Central memory CD8-positive, alpha-beta T cell (primary cell): ENCODE results near the gene CSTA.

ENCODE experiments used
- ATAC-seq: fragments of 150-1000 bp; cut with Tn5 transposase; replicated peaks from 2 replicates; pipeline ENCODE4 v1.10.0; 2022; ENCODE audit warnings: mild to moderate bottlenecking, moderate FRiP score, moderate number of reproducible peaks; ENCODE audit not compliant: poor library complexity, severe bottlenecking; ENCODE audit errors: extremely low read depth
- DNase-seq, 2 donors: peaks; one replicate each; pipeline ENCODE4 v3.0.0; 2021; ENCODE audit warnings: low spot score in 2 of 2
- H3K27ac Mint-ChIP-seq: one replicate; pipeline ENCODE4 v1.8.0; 2022; ENCODE audit warnings: low read depth, mild to moderate bottlenecking, moderate library complexity, mixed read lengths
- H3K27me3 Mint-ChIP-seq: one replicate; pipeline ENCODE4 v1.8.0; 2022; ENCODE audit warnings: mixed read lengths
- H3K36me3 Mint-ChIP-seq: one replicate; pipeline ENCODE4 v1.8.0; 2022; ENCODE audit warnings: mild to moderate bottlenecking, moderate library complexity, mixed read lengths; ENCODE audit not compliant: insufficient read depth
- H3K4me1 Mint-ChIP-seq: one replicate; pipeline ENCODE4 v1.8.0; 2022; ENCODE audit warnings: mixed read lengths
- H3K4me3 Mint-ChIP-seq: one replicate; pipeline ENCODE4 v1.8.0; 2022; ENCODE audit warnings: mild to moderate bottlenecking, moderate library complexity, mixed read lengths
- H3K9me3 Mint-ChIP-seq: one replicate; pipeline ENCODE4 v1.8.0; 2022; ENCODE audit warnings: mixed read lengths

Gene CSTA

DNA sequence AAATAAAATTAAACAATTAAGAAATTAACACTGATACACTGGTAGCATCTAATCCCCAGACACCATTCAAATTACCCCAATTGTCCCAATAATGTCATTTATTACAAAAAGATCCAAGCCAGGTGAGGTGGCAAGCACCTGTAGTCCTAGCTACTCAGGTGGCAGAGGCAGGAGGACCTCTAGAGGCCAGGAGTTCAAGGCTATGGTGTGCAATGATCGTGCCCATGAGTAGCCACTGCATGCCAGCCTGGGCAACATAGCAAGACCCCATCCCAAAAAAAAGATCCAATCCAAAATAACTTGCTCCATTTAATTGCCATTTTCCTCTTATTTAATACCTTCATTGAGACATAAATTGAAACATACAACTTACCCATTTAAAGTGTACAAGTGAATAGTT is 17.8 kb downstream of the CSTA start:
- Mint-ChIP-seq H3K27me3 (peaks cover 16% of the 10 kb centered on the region), H3K9me3 (peaks cover 4% of the 10 kb centered on the region), H3K4me3 (no peak overlapping the region), H3K36me3 (no peaks in the 10 kb centered on the region), H3K27ac (no peak overlapping the region), H3K4me1 (no peaks in the 10 kb centered on the region)
- ATAC-seq (no peak), DNase-seq (no peak)

DNA sequence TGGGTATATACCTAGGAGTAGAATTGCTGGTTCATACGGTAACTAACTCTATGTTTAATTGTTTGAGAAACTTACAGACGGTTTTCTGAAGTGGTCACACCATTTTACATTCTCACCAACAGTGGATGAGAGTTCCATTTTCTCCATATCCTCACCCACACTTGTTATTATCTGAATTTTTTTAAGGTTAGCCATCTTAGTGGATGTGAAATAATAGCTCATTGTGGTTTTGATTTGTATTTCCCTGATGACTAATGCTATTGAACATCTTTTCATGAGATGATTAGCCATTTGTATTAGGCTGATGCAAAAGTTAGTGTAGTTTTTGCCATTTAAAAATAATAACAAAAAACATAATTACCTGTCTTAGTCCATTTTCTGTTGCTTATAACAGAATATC is 18.6 kb downstream of the CSTA start:
- ATAC-seq (no peak), DNase-seq (no peak)
- Mint-ChIP-seq H3K36me3 (no peaks in the 10 kb centered on the region), H3K27me3 (peaks cover 22% of the 10 kb centered on the region), H3K4me3 (no peak overlapping the region), H3K9me3 (peaks cover 4% of the 10 kb centered on the region), H3K27ac (no peak overlapping the region), H3K4me1 (no peaks in the 10 kb centered on the region)

DNA sequence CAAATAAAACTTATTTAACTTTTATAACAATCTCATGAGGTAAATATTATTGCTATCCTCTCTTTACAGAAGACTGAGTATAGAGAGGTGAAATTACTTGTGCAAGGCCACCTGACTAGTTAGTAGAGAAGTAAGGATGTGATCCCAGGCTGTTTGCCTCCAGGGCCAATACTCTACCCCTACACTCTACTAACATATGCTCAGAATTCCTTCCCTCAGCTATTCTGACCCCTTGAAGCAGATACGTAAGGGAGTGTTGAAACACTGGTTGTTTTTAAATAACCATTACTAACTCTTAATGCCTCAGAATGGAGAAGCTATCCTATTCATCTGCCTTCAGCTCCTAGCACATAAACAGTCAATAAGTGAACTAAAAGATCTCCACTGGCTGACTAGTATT is 24.1 kb downstream of the CSTA start:
- Mint-ChIP-seq H3K4me3 (no peak overlapping the region), H3K27ac (no peak overlapping the region), H3K36me3 (no peaks in the 10 kb centered on the region), H3K9me3 (no peaks in the 10 kb centered on the region), H3K27me3 (peaks cover 9% of the 10 kb centered on the region), H3K4me1 (no peaks in the 10 kb centered on the region)
- DNase-seq (no peak), ATAC-seq (no peak)

DNA sequence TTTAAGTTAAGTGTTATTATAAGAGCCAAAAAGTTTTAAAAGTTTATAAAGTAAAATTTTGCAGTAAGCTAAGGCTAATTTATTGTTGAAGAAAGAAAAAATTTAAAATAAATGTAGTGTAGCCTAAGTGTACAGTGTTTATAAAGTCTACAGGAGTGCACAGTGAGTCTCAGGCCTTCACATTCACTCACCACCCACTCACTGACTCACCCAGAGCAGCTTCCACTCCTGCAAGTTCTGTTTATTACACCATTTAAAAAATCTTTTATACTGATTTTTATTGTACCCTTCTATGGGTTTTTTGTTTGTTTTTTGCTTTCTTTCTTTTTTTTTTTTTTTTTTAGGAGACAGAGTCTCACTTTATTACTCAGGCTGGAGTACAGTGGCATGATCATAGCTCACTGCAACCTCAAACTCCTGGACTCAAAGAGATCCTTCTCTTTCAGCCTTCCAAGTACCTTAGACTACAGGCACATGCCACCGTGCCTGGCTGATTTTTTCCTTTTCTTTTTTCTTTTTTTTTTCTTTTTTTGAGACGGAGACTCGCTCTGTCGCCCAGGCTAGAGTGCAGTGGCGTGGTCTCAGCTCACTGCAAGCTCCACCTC is 25.9 kb downstream of the CSTA start:
- no peak for ATAC-seq

DNA sequence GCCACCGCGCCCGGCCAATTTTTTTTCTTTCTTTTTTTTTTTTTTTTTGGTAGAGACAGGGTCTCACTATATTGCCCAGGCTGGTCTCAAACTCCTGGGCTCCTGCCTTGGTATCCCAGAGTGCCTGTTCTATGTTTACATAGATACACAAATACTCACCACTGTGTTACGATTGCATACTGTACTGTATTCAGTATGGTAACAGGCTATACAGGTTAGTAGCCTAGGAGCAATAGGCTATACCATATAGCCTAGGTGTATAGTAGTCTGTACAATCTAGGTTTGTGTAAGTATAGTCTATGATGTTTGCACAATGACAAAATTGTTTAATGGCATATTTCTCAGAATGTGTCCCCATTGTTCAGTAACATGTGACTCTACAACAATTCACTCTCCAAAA is 26.6 kb downstream of the CSTA start:
- DNase-seq (no peak), ATAC-seq (no peak)
- no peaks in the 10 kb centered on the region for H3K36me3 Mint-ChIP-seq
- H3K4me3 Mint-ChIP-seq: no peak overlapping the region
- peaks cover 9% of the 10 kb centered on the region for H3K27me3 Mint-ChIP-seq
- no peaks in the 10 kb centered on the region for H3K9me3 Mint-ChIP-seq
- no peaks in the 10 kb centered on the region for H3K4me1 Mint-ChIP-seq
- no peak overlapping the region for H3K27ac Mint-ChIP-seq

More for the DNA sequence above, 25.9 kb downstream of the CSTA start:
- Mint-ChIP-seq H3K4me3 (no peak overlapping the region), H3K27me3 (peaks cover 9% of the 10 kb centered on the region), H3K27ac (no peak overlapping the region), H3K4me1 (no peaks in the 10 kb centered on the region), H3K9me3 (no peaks in the 10 kb centered on the region), H3K36me3 (no peaks in the 10 kb centered on the region)
- no peak for DNase-seq

DNA sequence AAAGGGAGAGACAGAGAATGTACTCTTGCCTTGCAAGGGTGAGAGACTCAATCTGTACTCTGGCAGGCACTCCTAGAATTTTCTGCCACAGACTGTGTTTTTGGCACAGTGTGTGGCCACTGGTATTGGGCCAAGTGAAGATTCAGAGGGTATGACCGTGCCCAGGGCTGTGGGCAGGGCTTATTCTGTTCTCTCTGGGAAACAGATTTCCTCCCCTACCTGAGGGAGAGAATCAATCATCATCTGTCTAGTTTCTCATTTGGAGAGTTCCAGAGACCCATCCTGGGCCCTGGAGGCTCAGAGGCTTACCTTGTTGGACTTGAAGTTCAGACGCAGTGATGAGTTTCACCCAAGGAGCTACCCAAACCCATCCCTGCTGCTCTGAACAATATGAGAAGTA is 28.2 kb downstream of the CSTA start:
- Mint-ChIP-seq H3K9me3 (no peaks in the 10 kb centered on the region), H3K27ac (no peak overlapping the region), H3K4me1 (no peaks in the 10 kb centered on the region), H3K27me3 (peaks cover 2% of the 10 kb centered on the region), H3K4me3 (no peak overlapping the region), H3K36me3 (peaks cover under 1% of the 10 kb centered on the region)
- no peak for DNase-seq
- no peak for ATAC-seq

DNA sequence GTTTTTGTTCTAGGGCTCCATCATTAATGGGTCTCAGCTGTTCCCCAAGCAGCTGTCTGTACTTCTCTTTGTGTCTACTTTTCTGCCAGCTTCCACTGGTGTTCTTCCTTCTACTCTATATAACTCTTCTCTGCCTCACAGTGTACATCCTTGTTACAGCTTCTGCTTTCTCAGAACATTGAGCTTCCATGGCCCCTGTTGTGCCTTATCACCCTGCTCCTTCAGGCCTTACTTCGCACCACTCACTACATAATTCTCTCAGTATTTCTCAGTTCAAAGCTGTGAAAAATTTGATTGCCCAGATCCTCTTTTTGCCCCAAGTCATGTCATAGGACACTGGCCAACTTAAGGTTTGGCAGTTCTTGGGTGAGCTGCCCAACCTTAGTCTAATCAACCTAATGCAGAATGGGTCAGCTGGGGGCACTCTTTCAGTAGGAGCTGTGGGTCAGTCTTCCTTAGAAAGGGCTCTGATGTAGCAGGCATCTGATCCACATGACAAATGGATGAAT is 28.9 kb downstream of the CSTA start:
- no peak overlapping the region for H3K4me3 Mint-ChIP-seq
- no peak for DNase-seq
- no peak overlapping the region for H3K27ac Mint-ChIP-seq
- H3K36me3 Mint-ChIP-seq: peaks cover 8% of the 10 kb centered on the region
- no peak for ATAC-seq
- no peaks in the 10 kb centered on the region for H3K9me3 Mint-ChIP-seq
- H3K4me1 Mint-ChIP-seq: no peaks in the 10 kb centered on the region
- no peaks in the 10 kb centered on the region for H3K27me3 Mint-ChIP-seq

DNA sequence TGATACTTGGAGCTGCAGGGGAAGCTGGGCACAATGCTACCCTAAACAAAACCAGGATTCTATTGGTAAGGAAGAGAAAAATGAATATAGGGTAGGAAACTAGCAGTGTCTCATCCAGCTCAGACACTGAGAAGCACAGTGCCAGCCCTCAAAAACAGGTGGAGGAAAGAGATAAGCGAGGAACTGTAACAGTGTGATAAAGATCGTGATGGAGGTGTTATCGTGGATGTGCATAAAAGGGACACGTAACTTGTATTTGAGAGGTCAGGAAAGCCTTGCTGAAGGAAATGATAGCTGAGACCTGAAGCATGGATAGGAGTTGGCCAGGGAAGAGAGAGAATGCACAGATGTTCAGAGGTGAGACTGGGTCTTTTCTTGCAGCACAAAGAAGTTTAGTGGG is 30.6 kb downstream of the CSTA start:
- Mint-ChIP-seq H3K9me3 (no peaks in the 10 kb centered on the region), H3K27me3 (no peaks in the 10 kb centered on the region), H3K4me3 (no peak overlapping the region), H3K36me3 (peaks cover 11% of the 10 kb centered on the region), H3K4me1 (no peaks in the 10 kb centered on the region), H3K27ac (no peak overlapping the region)
- ATAC-seq (no peak), DNase-seq (no peak)

DNA sequence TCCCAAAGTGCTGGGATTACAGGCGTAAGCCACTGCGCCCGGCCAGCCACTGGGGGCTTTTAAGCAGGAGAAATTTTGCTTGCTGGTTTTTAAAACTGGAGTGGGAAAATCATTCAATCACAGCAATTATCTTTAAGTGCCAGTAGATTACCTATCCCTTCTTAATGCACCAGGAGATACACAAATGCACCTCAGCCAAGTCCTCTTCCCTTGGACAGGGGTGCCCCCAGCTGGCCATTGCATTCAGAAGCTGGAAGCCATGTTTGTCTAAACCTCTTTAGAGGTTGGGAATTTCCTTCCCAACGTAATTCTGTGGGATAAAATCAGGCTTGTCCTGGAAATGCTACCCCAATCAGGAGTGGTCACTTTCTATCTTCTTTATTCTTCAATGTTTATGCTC is 31.4 kb downstream of the CSTA start:
- Mint-ChIP-seq H3K27me3 (no peaks in the 10 kb centered on the region), H3K36me3 (peaks cover 13% of the 10 kb centered on the region), H3K9me3 (no peaks in the 10 kb centered on the region), H3K4me3 (no peak overlapping the region), H3K4me1 (no peaks in the 10 kb centered on the region), H3K27ac (no peak overlapping the region)
- no peak for DNase-seq
- ATAC-seq: no peak

DNA sequence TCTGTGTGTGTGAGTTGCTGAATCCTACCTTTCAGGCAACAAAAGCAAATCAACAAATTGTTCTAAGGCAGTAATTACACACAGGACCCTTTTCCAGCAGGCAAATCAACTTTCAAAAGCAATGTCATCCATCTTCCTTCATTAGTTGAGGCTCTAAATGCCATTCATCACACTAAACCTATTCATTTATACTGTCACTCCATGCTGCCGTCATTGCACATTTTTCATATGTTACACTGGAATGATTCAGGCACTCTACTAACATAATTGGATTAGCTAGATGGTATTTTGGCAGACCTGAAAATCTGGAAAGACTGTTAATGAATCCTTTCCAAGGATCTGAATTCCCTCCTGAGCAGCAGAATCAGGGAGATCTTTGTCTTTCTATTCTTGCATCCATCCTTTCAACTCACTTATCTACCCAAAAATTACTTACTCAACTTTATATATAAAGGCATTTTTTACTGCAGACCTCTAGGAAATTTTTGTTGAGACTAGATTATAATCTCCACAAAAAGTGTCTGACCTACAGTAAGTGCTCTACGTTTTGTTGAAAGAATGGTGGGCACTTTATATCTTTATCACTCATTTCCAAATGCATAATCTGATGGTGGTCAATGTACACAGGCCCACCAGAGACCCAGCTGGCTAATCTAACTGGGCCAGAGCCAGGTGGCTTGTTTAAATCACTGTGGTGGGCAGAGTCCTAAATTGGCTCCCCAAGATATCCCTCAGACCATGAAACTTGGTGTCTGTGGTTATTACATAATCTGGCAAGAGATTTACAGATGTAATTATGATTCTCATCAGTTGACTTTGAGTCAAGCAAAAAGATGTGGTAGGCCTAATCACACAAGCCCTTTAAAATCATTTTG is 33.0 kb downstream of the CSTA start:
- H3K9me3 Mint-ChIP-seq: no peaks in the 10 kb centered on the region
- H3K27ac Mint-ChIP-seq: no peak overlapping the region
- ATAC-seq: no peak
- DNase-seq: no peak
- no peaks in the 10 kb centered on the region for H3K27me3 Mint-ChIP-seq
- no peaks in the 10 kb centered on the region for H3K4me1 Mint-ChIP-seq
- peaks cover 14% of the 10 kb centered on the region for H3K36me3 Mint-ChIP-seq
- no peak overlapping the region for H3K4me3 Mint-ChIP-seq

DNA sequence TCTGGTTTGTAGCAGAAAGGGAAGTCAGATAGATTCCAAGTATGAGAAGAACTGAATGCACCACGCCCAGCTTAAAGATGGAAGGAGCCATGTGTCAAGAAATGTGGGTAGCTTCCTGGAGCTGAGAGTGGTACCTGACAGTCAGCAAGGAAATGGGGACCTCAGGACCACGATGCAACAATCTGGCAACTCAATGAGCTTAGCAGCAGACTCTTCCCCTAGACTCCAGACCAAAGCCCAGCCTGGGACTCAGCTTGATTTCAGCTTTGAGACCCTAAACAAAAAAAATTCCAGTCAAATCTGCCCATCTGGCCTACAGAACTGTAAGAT is 33.6 kb downstream of the CSTA start:
- Mint-ChIP-seq H3K4me3 (no peak overlapping the region), H3K4me1 (no peaks in the 10 kb centered on the region), H3K36me3 (peaks cover 14% of the 10 kb centered on the region), H3K27me3 (no peaks in the 10 kb centered on the region), H3K27ac (no peak overlapping the region), H3K9me3 (no peaks in the 10 kb centered on the region)
- ATAC-seq: no peak
- DNase-seq: no peak

DNA sequence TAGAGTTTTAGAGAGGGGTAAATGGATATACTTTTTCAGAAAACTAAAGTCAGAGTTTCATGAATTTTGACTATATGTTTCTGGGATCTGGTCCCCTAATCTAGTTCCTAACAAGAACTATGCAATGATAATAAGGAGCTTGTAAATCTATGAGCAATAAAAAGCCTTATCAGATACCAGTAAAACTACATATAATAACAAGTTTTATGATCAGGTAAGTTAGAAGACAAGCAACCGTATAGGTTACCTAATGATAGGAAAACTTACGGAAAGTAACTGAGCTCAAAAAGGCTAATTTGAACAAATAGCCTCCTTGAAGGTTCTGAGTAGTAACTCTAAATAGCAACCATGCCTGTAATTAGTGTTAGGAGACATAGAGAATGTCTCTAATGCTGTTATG is 37.0 kb downstream of the CSTA start:
- no peak for ATAC-seq
- DNase-seq: no peak
- Mint-ChIP-seq H3K4me1 (no peaks in the 10 kb centered on the region), H3K9me3 (no peaks in the 10 kb centered on the region), H3K4me3 (no peak overlapping the region), H3K27me3 (no peaks in the 10 kb centered on the region), H3K27ac (no peak overlapping the region), H3K36me3 (peaks cover 17% of the 10 kb centered on the region)

DNA sequence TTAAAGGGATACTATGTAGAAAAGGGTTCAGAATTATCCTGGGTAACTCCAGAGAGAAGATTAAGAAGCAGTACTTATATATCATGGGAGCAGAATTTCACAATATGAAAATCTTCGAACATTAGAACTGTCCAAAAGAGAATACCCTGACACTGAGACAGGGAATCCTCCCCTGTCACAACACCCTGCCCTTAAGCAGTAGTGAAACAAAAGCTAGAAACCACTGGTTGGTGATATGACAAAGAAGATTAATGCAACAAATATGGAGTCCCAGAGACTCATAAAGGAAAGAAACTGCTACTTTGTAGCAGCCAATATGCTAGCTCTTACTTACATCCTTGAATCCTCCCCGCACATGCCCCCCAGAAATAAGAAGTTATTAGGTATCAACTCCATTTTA is 39.4 kb downstream of the CSTA start:
- ATAC-seq (no peak), DNase-seq (no peak)
- Mint-ChIP-seq H3K9me3 (no peaks in the 10 kb centered on the region), H3K4me3 (no peak overlapping the region), H3K36me3 (peaks cover 16% of the 10 kb centered on the region), H3K27ac (no peak overlapping the region), H3K27me3 (no peaks in the 10 kb centered on the region), H3K4me1 (no peaks in the 10 kb centered on the region)
